Hepatocyte (in vitro differentiated cells): ENCODE data around the gene ABI3BP. TPM values are rescaled to one million over a fixed set of nuclear protein-coding genes. Genes with fewer than 3 reads are reported as not detected.

Experiments
- DNase-seq: peaks from one replicate; pipeline ENCODE4 v3.0.0-alpha.2; 2016; ENCODE audit warnings: low spot score
- H2AFZ ChIP-seq: fragments of 200-600 bp; sonication (generic); 2 replicates; pipeline ENCODE4 v1.6.0; 2016; ENCODE audit warnings: antibody characterized with exemption, mild to moderate bottlenecking
- H3K27ac ChIP-seq: fragments of 200-600 bp; sonication (generic); 2 replicates; pipeline ENCODE4 v1.5.1; 2016; ENCODE audit warnings: mild to moderate bottlenecking
- H3K27me3 ChIP-seq: fragments of 200-600 bp; sonication (generic); 2 replicates; pipeline ENCODE4 v1.6.1; 2016
- H3K36me3 ChIP-seq: fragments of 200-600 bp; sonication (generic); replicated peaks from 2 replicates; pipeline ENCODE4 v1.5.1; 2016; ENCODE audit warnings: low read depth; ENCODE audit not compliant: insufficient read depth
- H3K4me1 ChIP-seq: fragments of 200-600 bp; sonication (generic); 2 replicates; pipeline ENCODE4 v1.5.1; 2016; ENCODE audit warnings: mild to moderate bottlenecking, moderate library complexity; ENCODE audit not compliant: insufficient read depth
- H3K4me2 ChIP-seq: fragments of 200-600 bp; sonication (generic); 2 replicates; pipeline ENCODE4 v1.6.0; 2016
- H3K4me3 ChIP-seq: fragments of 200-600 bp; sonication (generic); 2 replicates; pipeline ENCODE4 v1.5.1; 2016; ENCODE audit warnings: mild to moderate bottlenecking
- H3K79me2 ChIP-seq: fragments of 200-600 bp; sonication (generic); 2 replicates; pipeline ENCODE4 v1.6.0; 2017; ENCODE audit warnings: mild to moderate bottlenecking
- H3K9me2 ChIP-seq: fragments of 200-600 bp; sonication (generic); replicated peaks from 2 replicates; pipeline ENCODE4 v1.6.0; 2017; ENCODE audit warnings: mild to moderate bottlenecking; ENCODE audit not compliant: insufficient read depth
- H3K9me3 ChIP-seq: fragments of 200-600 bp; sonication (generic); 2 replicates; pipeline ENCODE4 v1.5.1; 2016; ENCODE audit warnings: low read depth, mild to moderate bottlenecking
- H4K20me1 ChIP-seq: fragments of 200-600 bp; sonication (generic); 2 replicates; pipeline ENCODE4 v1.6.0; 2016; ENCODE audit warnings: mild to moderate bottlenecking; ENCODE audit not compliant: insufficient read depth, poor library complexity, severe bottlenecking
- EZH2 ChIP-seq: fragments of 200-600 bp; sonication (generic); IDR thresholded peaks from 2 replicates; pipeline ENCODE4 v1.6.1; 2016; ENCODE audit warnings: antibody characterized with exemption, mild to moderate bottlenecking, borderline replicate concordance
- EZH2phosphoT487 ChIP-seq: fragments of 200-600 bp; sonication (generic); IDR thresholded peaks from one replicate; pipeline ENCODE4 v1.6.1; 2018; ENCODE audit warnings: antibody characterized with exemption, mild to moderate bottlenecking, low read depth, moderate library complexity; ENCODE audit not compliant: unreplicated experiment, severe bottlenecking
- WGBS: methylation state at CpG from one replicate; pipeline ENCODE4 v1.1.6; 2016; ENCODE audit warnings: low lambda C conversion rate; ENCODE audit errors: missing lambda C conversion rate; 5-methylcytosine and 5-hydroxymethylcytosine counted together
- polyA plus RNA-seq: library from polyadenylated mRNA; unstranded; fragments of >200 nt; fragmentation: Nextera tagmentation; extraction: Ambion mirVana; gene quantifications from 2 replicates; pipeline ENCODE4 v1.2.1, GENCODE V29; 2016
- total RNA-seq: library from RNA; depleted of rRNA; stranded (reverse); fragments of >200 nt; gene quantifications from 2 replicates; pipeline ENCODE4 v1.2.3, GENCODE V29; 2014
- TF ChIP-seq, protein P1 (sequence below): fragments of 200-600 bp; sonication (generic); IDR thresholded peaks from 2 replicates; pipeline ENCODE4 v1.5.1; 2016; ENCODE audit warnings: antibody characterized with exemption, mild to moderate bottlenecking; ENCODE audit not compliant: poor library complexity

ABI3BP gene
- total and polyA plus RNA-seq, 2 experiments from 2014 or later: 10.4 to 18.6 TPM

DNA sequence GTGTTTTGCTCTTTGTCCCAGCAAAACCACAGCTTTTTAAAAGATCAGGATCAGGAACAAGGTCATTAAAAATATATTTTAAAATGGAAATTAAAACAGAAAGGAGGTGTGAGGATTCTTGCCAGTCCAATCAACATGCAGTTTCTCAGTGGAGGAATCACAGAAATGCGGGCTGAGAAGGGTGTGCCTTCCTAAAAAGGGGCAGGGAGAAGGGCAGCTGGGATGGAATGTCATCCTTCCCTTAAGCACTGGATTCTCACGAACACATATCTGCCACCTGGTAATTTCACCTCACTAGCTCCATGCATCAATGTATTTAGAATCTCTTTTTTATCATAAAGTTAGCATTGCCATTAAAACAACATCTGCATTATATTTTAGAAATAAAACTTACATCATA, 21.4 kb downstream of the ABI3BP start:
- Histone ChIP-seq H3K36me3 (no peaks in the 10 kb centered on the region), H3K9me3 (no peaks in the 10 kb centered on the region), H3K4me2 (no peak overlapping the region), H4K20me1 (no peaks in the 10 kb centered on the region), H3K4me1 (no peaks in the 10 kb centered on the region), H3K9me2 (no peaks in the 10 kb centered on the region), H3K4me3 (no peak overlapping the region), H3K79me2 (no peaks in the 10 kb centered on the region), H2AFZ (no peak overlapping the region), H3K27ac (no peak overlapping the region), H3K27me3 (no peaks in the 10 kb centered on the region)
- no peak for DNase-seq
- TF ChIP-seq EZH2phosphoT487: no peak
- no peak for TF ChIP-seq EZH2
- TF ChIP-seq, protein P1, sequence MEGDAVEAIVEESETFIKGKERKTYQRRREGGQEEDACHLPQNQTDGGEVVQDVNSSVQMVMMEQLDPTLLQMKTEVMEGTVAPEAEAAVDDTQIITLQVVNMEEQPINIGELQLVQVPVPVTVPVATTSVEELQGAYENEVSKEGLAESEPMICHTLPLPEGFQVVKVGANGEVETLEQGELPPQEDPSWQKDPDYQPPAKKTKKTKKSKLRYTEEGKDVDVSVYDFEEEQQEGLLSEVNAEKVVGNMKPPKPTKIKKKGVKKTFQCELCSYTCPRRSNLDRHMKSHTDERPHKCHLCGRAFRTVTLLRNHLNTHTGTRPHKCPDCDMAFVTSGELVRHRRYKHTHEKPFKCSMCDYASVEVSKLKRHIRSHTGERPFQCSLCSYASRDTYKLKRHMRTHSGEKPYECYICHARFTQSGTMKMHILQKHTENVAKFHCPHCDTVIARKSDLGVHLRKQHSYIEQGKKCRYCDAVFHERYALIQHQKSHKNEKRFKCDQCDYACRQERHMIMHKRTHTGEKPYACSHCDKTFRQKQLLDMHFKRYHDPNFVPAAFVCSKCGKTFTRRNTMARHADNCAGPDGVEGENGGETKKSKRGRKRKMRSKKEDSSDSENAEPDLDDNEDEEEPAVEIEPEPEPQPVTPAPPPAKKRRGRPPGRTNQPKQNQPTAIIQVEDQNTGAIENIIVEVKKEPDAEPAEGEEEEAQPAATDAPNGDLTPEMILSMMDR: no peak
- WGBS: 66% methylated on average over 2 of the region's 2 CpGs

- H4K20me1 ChIP-seq: no peaks in the 10 kb centered on the region
- TF ChIP-seq, protein P1: no peak
- TF ChIP-seq EZH2phosphoT487: no peak
- no peak for TF ChIP-seq EZH2
- no peak overlapping the region for H2AFZ ChIP-seq
- H3K27ac ChIP-seq: no peak overlapping the region
- no peak for DNase-seq
- no peak overlapping the region for H3K4me3 ChIP-seq
- no peaks in the 10 kb centered on the region for H3K27me3 ChIP-seq
- H3K9me2 ChIP-seq: no peaks in the 10 kb centered on the region
- no peaks in the 10 kb centered on the region for H3K9me3 ChIP-seq
- no peaks in the 10 kb centered on the region for H3K36me3 ChIP-seq
- H3K4me2 ChIP-seq: no peak overlapping the region
- H3K4me1 ChIP-seq: no peaks in the 10 kb centered on the region
- 92% methylated on average over 6 of the region's 6 CpGs for WGBS
- H3K79me2 ChIP-seq: no peaks in the 10 kb centered on the region
Measured at GRCh38 chr3:100970477-100970990, 22.7 kb downstream of the ABI3BP start.

- no peak for TF ChIP-seq EZH2phosphoT487
- TF ChIP-seq EZH2: no peak
- TF ChIP-seq, protein P1: no peak
- no peak for DNase-seq
- Histone ChIP-seq H3K79me2 (no peaks in the 10 kb centered on the region), H3K4me3 (no peak overlapping the region), H3K36me3 (no peaks in the 10 kb centered on the region), H3K9me3 (no peaks in the 10 kb centered on the region), H3K27me3 (no peaks in the 10 kb centered on the region), H4K20me1 (no peaks in the 10 kb centered on the region), H3K27ac (no peak overlapping the region), H3K4me1 (no peaks in the 10 kb centered on the region), H2AFZ (no peak overlapping the region), H3K9me2 (no peaks in the 10 kb centered on the region), H3K4me2 (no peak overlapping the region)
- WGBS: 93% methylated on average over 6 of the region's 6 CpGs
Measured at GRCh38 chr3:100968932-100969906, 24.0 kb downstream of the ABI3BP start.
